Measurements from ENCODE around the gene ZNF606. TPM values are rescaled to one million over a fixed set of nuclear protein-coding genes. Genes with fewer than 3 reads are reported as not detected.

The ZNF606 gene
- 10 to 100 TPM in 3 of 4 donors, 1 to 10 TPM in 1; 5.6 to 61.7 (median 30.4) TPM for total RNA-seq

- peak; percentile 79 to 86 for DNase-seq
- Histone ChIP-seq H3K9me3 (peaks cover 0 to 26% of the 10 kb centered on the region in 2 donors), H3K27me3 (no peaks in the 10 kb centered on the region), H3K4me3 (peak within 1 kb of the TSS; percentile 68 to 85), H3K27ac (peak within 1 kb of the TSS; percentile 85 to 89), H3K36me3 (no peaks in the 10 kb centered on the region), H3K4me1 (peaks cover 0 to 10% of the 10 kb centered on the region in 2 donors)
- TF ChIP-seq POLR2A (IDR thresholded peaks at IDR 0.05) (peak; percentile 55 to 83), CTCF (IDR thresholded peaks at IDR 0.05) (peak in 1 of 4 experiments; percentile 13)
- intact Hi-C loops (cut with DNase I; ENCODE audit: low total_unique reads) = no loop called here
Observed at GRCh38 chr19:58002384-58003173, at the start of gene ZNF606. Gene ZNF606, minus strand, starts transcription at chr19:58002820. Its CDS starts 1,501 bp downstream, at chr19:58001319.

DNA sequence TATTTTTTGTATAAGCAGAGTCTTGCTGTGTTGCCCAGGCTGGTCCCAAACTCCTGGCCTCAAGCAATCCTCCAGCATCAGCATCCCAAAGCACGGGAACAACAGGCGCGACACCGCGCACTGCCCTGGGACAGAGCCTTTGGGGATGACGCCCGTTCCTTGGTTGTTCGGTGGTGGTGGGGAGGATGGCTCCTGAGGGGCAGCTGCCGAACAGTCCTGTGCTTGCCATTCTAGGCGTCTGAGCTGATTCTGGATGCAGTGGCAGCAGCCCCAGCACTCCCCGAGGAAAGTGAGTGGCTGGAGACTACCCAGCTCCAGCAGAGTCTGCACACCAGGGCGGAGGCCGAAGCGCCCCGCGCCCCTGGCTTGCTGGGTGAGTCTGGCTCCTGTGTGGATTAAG is 49.6 kb upstream of the ZNF606 start:
- intact Hi-C loops (cut with DNase I; ENCODE audit: low total_unique reads) = no loop called here
- Histone ChIP-seq H3K27me3 (no peaks in the 10 kb centered on the region), H3K4me3 (no peak overlapping the region), H3K4me1 (no peaks in the 10 kb centered on the region), H3K9me3 (peaks cover 0 to 23% of the 10 kb centered on the region in 2 donors), H3K36me3 (no peaks in the 10 kb centered on the region), H3K27ac (no peak overlapping the region)
- TF ChIP-seq CTCF (IDR thresholded peaks at IDR 0.05) = no peak
- DNase-seq = no peak

DNA sequence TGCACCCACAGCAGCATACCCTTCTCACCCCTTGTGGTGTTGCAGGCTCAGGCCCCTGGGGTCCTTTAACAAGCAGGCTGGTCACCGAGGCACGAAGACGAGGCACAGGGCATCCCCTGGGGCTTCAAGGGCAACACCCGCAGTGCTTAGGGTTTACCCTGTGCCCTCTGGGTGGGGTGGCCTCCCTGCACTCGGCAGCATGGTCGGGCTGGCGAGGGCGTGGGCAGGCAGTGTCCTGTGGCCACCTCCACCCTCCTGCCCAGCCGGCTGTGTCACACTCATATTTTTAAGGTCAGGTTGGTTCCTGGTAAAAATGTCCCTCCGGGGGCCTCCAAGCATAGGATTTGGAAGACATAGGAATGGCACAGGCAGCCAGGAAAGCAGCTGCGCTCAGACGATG is 45.1 kb upstream of the ZNF606 start:
- Histone ChIP-seq H3K27ac (no peak overlapping the region), H3K4me3 (no peak overlapping the region), H3K36me3 (no peaks in the 10 kb centered on the region), H3K4me1 (no peaks in the 10 kb centered on the region), H3K9me3 (peaks cover 0 to 29% of the 10 kb centered on the region in 2 donors), H3K27me3 (no peaks in the 10 kb centered on the region)
- intact Hi-C loops (cut with DNase I; ENCODE audit: low total_unique reads) = no loop called here
- TF ChIP-seq CTCF (IDR thresholded peaks at IDR 0.05) (no peak), POLR2A (IDR thresholded peaks at IDR 0.05) (no peak)
- no peak for DNase-seq

GRCh38 chr19:58046856-58047255 is 44.2 kb upstream of the ZNF606 start:
- peaks cover 0 to 30% of the 10 kb centered on the region in 2 donors for H3K9me3 ChIP-seq

More at GRCh38 chr19:58046856-58047255, 44.2 kb upstream of the ZNF606 start:
- TF ChIP-seq POLR2A (IDR thresholded peaks at IDR 0.05) (no peak), CTCF (IDR thresholded peaks at IDR 0.05) (no peak)
- no peak overlapping the region for H3K4me3 ChIP-seq
- H3K4me1 ChIP-seq = no peaks in the 10 kb centered on the region
- no peak for DNase-seq
- no peak overlapping the region for H3K27ac ChIP-seq
- no peaks in the 10 kb centered on the region for H3K36me3 ChIP-seq
- intact Hi-C loops (cut with DNase I; ENCODE audit: low total_unique reads) = no loop called here
- H3K27me3 ChIP-seq = no peaks in the 10 kb centered on the region

All from uterus (tissue), 4 donors.